Activated CD8-positive, alpha-beta memory T cell treated with anti-CD3 and anti-CD28 coated beads for 48 hours (primary cell): ENCODE data around the gene MUC20.
"Not testable (repeated sequence)": the region's sequence is repeated elsewhere in the genome, so short reads cannot be mapped to it uniquely, and the experiment has no call there.

Experiments
- DNase-seq, 3 experiments: peaks; one replicate each; pipeline ENCODE4 v3.0.0-alpha.2; 2020; ENCODE audit warnings: low read depth in 2 of 3, low spot score in 2 of 3

MUC20 gene

GRCh38 chr3:195728789-195729188 is 8.0 kb downstream of the MUC20 start:
- DNase-seq: not testable (repeated sequence)

- no peak for DNase-seq
These were observed 8.9 kb downstream of the MUC20 start for GRCh38 chr3:195729476-195730251.

- DNase-seq: no peak
These were observed 10.7 kb downstream of the MUC20 start for GRCh38 chr3:195731356-195731905.

GRCh38 chr3:195732940-195733339 is 12.2 kb downstream of the MUC20 start:
- DNase-seq: no peak

- DNase-seq: no peak
These were observed 14.4 kb downstream of the MUC20 start for GRCh38 chr3:195735036-195735695.

GRCh38 chr3:195736866-195737490 is 16.2 kb downstream of the MUC20 start:
- DNase-seq: no peak

GRCh38 chr3:195737782-195738181 is 17.0 kb downstream of the MUC20 start:
- DNase-seq: not testable (repeated sequence)

- no peak for DNase-seq
These were observed 17.7 kb downstream of the MUC20 start for GRCh38 chr3:195738274-195739044.

GRCh38 chr3:195739561-195740111 is 18.9 kb downstream of the MUC20 start:
- no peak for DNase-seq

- no peak for DNase-seq
These were observed 23.7 kb downstream of the MUC20 start for GRCh38 chr3:195744437-195744836.

- no peak for DNase-seq
These were observed 25.6 kb downstream of the MUC20 start for GRCh38 chr3:195746346-195746745.

- DNase-seq: no peak
These were observed 26.0 kb downstream of the MUC20 start for GRCh38 chr3:195746751-195747150.

GRCh38 chr3:195748661-195749060 is 27.9 kb downstream of the MUC20 start:
- no peak for DNase-seq

- DNase-seq: not testable (repeated sequence)
These were observed 28.3 kb downstream of the MUC20 start for GRCh38 chr3:195749101-195749500.

- no peak for DNase-seq
These were observed 30.2 kb downstream of the MUC20 start for GRCh38 chr3:195750797-195751520.

GRCh38 chr3:195751560-195751959 is 30.8 kb downstream of the MUC20 start:
- no peak for DNase-seq

GRCh38 chr3:195752066-195752465 is 31.3 kb downstream of the MUC20 start:
- DNase-seq: no peak

GRCh38 chr3:195752546-195753331 is 32.0 kb downstream of the MUC20 start:
- no peak for DNase-seq

- no peak for DNase-seq
These were observed 32.8 kb downstream of the MUC20 start for GRCh38 chr3:195753581-195753980.
